HEK293 (cell line): ENCODE measurements around the gene MAGEB17.

Experiments used
- CTCF ChIA-PET: fragments of 350-600 bp; formaldehyde crosslinking; extraction: SDS; loops from one replicate; lab custom pipeline; 2021; ENCODE audit warnings: antibody characterized with exemption; lab: Yijun Ruan, JAX
- POLR2A ChIA-PET: fragments of 300-600 bp; formaldehyde crosslinking; extraction: SDS; loops from one replicate; lab custom pipeline; 2020; ENCODE audit warnings: antibody characterized with exemption, inconsistent platforms; lab: Yijun Ruan, JAX
- H3K27ac ChIP-seq: fragments of 200-500 bp; sonication (Bioruptor generic); 2 replicates; pipeline ENCODE4 v1.5.1; 2014; ENCODE audit warnings: low read depth, low read length, control low read depth, inconsistent platforms; ENCODE audit errors: extremely low read depth
- H3K36me3 ChIP-seq, 2 experiments: fragments of 200-500 bp in 1 of 2; sonication (Bioruptor generic) in 1 of 2; 1 replicate in 1 of 2; 2 replicates in 1 of 2; pipeline ENCODE4 v1.5.1; 2014 to 2017; ENCODE audit warnings: inconsistent platforms in 2 of 2, low read length in 2 of 2; ENCODE audit not compliant: control insufficient read depth in 2 of 2, insufficient read depth in 1 of 2
- H3K4me1 ChIP-seq: fragments of 200-500 bp; sonication (Bioruptor generic); 2 replicates; pipeline ENCODE4 v1.5.1; 2014; ENCODE audit warnings: mild to moderate bottlenecking, low read length, inconsistent platforms; ENCODE audit not compliant: control insufficient read depth, insufficient read depth
- H3K4me3 ChIP-seq: 2 replicates; pipeline ENCODE4 v1.5.1; 2011; ENCODE audit warnings: low read depth, mild to moderate bottlenecking, control low read depth, low read length, moderate library complexity
- H3K9me3 ChIP-seq: fragments of 200-500 bp; sonication (Bioruptor generic); 2 replicates; pipeline ENCODE4 v1.5.1; 2014; ENCODE audit warnings: low read depth, low read length, inconsistent platforms; ENCODE audit not compliant: control insufficient read depth, insufficient read depth
- TRIM28 ChIP-seq: IDR thresholded peaks from 2 replicates; pipeline ENCODE4 v1.6.1; 2011; ENCODE audit warnings: low read length, control low read depth, borderline replicate concordance
- ZBTB1 ChIP-seq: fragments of 450-650 bp; formaldehyde crosslinking; IDR thresholded peaks from 2 replicates; pipeline ENCODE4 v1.5.1; 2016; ENCODE audit warnings: missing biosample characterization, missing genetic modification characterization
- ZBTB7A ChIP-seq: fragments of 450-650 bp; formaldehyde crosslinking; IDR thresholded peaks from 2 replicates; pipeline ENCODE4 v1.5.1; 2016; ENCODE audit warnings: low read depth, missing biosample characterization, missing genetic modification characterization
- ZNF146 ChIP-seq: fragments of 450-650 bp; formaldehyde crosslinking; IDR thresholded peaks from 2 replicates; pipeline ENCODE4 v1.5.1; 2016; ENCODE audit warnings: missing biosample characterization, missing genetic modification characterization
- ZNF174 ChIP-seq: fragments of 450-650 bp; formaldehyde crosslinking; IDR thresholded peaks from 2 replicates; pipeline ENCODE4 v1.5.0; 2017; ENCODE audit warnings: missing biosample characterization, mild to moderate bottlenecking, missing genetic modification characterization
- ZNF202 ChIP-seq: fragments of 450-650 bp; formaldehyde crosslinking; IDR thresholded peaks from 2 replicates; pipeline ENCODE4 v1.5.1; 2016; ENCODE audit warnings: missing biosample characterization, missing genetic modification characterization, borderline replicate concordance
- ZNF214 ChIP-seq: fragments of 450-650 bp; formaldehyde crosslinking; IDR thresholded peaks from 2 replicates; pipeline ENCODE4 v1.5.1; 2017; ENCODE audit warnings: missing biosample characterization, mild to moderate bottlenecking, missing genetic modification characterization, borderline replicate concordance
- ZNF335 ChIP-seq: fragments of 450-650 bp; formaldehyde crosslinking; conservative IDR thresholded peaks from 2 replicates; pipeline ENCODE4 v1.5.1; 2016; ENCODE audit warnings: missing biosample characterization, missing genetic modification characterization
- ZNF423 ChIP-seq: fragments of 450-650 bp; formaldehyde crosslinking; IDR thresholded peaks from 2 replicates; pipeline ENCODE4 v1.5.1; 2016; ENCODE audit warnings: missing biosample characterization, missing genetic modification characterization
- ZNF561 ChIP-seq: fragments of 450-650 bp; IDR thresholded peaks from 2 replicates; pipeline ENCODE4 v1.5.1; 2018; ENCODE audit warnings: missing biosample characterization, missing genetic modification characterization, borderline replicate concordance
- ZNF621 ChIP-seq: fragments of 450-650 bp; formaldehyde crosslinking; IDR thresholded peaks from 2 replicates; pipeline ENCODE4 v1.5.1; 2017; ENCODE audit warnings: missing biosample characterization, missing genetic modification characterization
- ZNF785 ChIP-seq: fragments of 450-650 bp; formaldehyde crosslinking; IDR thresholded peaks from 2 replicates; pipeline ENCODE4 v1.5.1; 2016; ENCODE audit warnings: missing biosample characterization, missing genetic modification characterization
- ZNF830 ChIP-seq: fragments of 450-650 bp; IDR thresholded peaks from 2 replicates; pipeline ENCODE4 v1.5.0; 2018; ENCODE audit warnings: missing biosample characterization, missing genetic modification characterization, low read depth, mild to moderate bottlenecking, moderate library complexity
- ZSCAN16 ChIP-seq: fragments of 450-650 bp; formaldehyde crosslinking; IDR thresholded peaks from 2 replicates; pipeline ENCODE4 v1.5.1; 2016; ENCODE audit warnings: missing biosample characterization, missing genetic modification characterization
- TF ChIP-seq, protein P1 (sequence below): fragments of 450-650 bp; formaldehyde crosslinking; conservative IDR thresholded peaks from 2 replicates; pipeline ENCODE4 v1.5.1; 2016; ENCODE audit warnings: low read depth, missing biosample characterization, missing genetic modification characterization
- TF ChIP-seq, protein P2 (sequence below): sonication (generic); formaldehyde crosslinking; IDR thresholded peaks from 2 replicates; pipeline ENCODE4 v1.8.1; 2022; ENCODE audit warnings: mild to moderate bottlenecking, moderate library complexity, missing genetic modification reagents
- TF ChIP-seq, protein P3 (sequence below): fragments of 450-650 bp; formaldehyde crosslinking; IDR thresholded peaks from 2 replicates; pipeline ENCODE4 v1.5.1; 2017; ENCODE audit warnings: missing biosample characterization, missing genetic modification characterization
- TF ChIP-seq, protein P4 (sequence below): fragments of 450-650 bp; formaldehyde crosslinking; IDR thresholded peaks from 2 replicates; pipeline ENCODE4 v1.5.1; 2016; ENCODE audit warnings: missing biosample characterization, missing genetic modification characterization
- TF ChIP-seq, protein P5 (sequence below): fragments of 450-650 bp; formaldehyde crosslinking; IDR thresholded peaks from 2 replicates; pipeline ENCODE4 v1.5.1; 2016; ENCODE audit warnings: missing biosample characterization, missing genetic modification characterization, borderline replicate concordance
- TF ChIP-seq, protein P6 (sequence below): fragments of 450-650 bp; formaldehyde crosslinking; IDR thresholded peaks from 2 replicates; pipeline ENCODE4 v1.5.1; 2016; ENCODE audit warnings: missing biosample characterization, missing genetic modification characterization

MAGEB17 gene

DNA sequence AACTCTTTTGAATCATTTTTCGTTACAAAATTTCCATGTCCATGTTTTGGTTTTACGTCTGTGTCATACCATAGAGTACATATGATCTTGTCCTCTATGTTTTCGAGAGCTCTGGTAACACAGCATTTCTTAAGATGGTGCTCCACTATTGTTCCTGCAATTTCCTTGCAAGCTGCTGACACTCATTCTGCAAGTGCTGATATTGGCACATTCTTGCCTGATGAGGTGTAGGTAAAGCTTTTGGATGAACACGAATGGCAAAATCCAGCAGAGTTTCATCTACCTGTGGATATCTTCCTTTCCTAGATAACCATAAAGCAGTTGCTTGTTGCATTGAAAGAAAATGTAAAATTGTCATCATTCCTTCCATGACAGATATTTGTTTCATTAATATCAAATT lies 41.3 kb downstream of the MAGEB17 start (continued):
- TF ChIP-seq, protein P1, sequence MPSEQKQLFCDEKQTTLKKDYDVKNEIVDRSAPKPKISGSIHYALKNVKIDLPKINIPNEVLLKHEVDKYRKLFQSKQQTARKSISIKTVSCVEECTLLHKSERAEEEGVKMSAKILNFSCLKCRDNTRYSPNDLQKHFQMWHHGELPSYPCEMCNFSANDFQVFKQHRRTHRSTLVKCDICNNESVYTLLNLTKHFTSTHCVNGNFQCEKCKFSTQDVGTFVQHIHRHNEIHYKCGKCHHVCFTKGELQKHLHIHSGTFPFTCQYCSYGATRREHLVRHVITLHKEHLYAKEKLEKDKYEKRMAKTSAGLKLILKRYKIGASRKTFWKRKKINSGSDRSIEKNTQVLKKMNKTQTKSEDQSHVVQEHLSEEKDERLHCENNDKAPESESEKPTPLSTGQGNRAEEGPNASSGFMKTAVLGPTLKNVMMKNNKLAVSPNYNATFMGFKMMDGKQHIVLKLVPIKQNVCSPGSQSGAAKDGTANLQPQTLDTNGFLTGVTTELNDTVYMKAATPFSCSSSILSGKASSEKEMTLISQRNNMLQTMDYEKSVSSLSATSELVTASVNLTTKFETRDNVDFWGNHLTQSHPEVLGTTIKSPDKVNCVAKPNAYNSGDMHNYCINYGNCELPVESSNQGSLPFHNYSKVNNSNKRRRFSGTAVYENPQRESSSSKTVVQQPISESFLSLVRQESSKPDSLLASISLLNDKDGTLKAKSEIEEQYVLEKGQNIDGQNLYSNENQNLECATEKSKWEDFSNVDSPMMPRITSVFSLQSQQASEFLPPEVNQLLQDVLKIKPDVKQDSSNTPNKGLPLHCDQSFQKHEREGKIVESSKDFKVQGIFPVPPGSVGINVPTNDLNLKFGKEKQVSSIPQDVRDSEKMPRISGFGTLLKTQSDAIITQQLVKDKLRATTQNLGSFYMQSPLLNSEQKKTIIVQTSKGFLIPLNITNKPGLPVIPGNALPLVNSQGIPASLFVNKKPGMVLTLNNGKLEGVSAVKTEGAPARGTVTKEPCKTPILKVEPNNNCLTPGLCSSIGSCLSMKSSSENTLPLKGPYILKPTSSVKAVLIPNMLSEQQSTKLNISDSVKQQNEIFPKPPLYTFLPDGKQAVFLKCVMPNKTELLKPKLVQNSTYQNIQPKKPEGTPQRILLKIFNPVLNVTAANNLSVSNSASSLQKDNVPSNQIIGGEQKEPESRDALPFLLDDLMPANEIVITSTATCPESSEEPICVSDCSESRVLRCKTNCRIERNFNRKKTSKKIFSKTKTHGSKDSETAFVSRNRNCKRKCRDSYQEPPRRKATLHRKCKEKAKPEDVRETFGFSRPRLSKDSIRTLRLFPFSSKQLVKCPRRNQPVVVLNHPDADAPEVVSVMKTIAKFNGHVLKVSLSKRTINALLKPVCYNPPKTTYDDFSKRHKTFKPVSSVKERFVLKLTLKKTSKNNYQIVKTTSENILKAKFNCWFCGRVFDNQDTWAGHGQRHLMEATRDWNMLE: no peak
- no peak for TF ChIP-seq ZNF202 (tag by site-specific recombination)
- no peak for TF ChIP-seq ZNF830 (tag by site-specific recombination)
- TF ChIP-seq, protein P2, sequence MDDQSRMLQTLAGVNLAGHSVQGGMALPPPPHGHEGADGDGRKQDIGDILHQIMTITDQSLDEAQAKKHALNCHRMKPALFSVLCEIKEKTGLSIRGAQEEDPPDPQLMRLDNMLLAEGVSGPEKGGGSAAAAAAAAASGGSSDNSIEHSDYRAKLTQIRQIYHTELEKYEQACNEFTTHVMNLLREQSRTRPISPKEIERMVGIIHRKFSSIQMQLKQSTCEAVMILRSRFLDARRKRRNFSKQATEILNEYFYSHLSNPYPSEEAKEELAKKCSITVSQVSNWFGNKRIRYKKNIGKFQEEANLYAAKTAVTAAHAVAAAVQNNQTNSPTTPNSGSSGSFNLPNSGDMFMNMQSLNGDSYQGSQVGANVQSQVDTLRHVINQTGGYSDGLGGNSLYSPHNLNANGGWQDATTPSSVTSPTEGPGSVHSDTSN (CRISPR knock-in tag): no peak
- no peak for TF ChIP-seq ZSCAN16 (tag by site-specific recombination)
- TF ChIP-seq ZBTB7A (tag by site-specific recombination): no peak
- TF ChIP-seq ZNF335: no peak
- TF ChIP-seq, protein P3, sequence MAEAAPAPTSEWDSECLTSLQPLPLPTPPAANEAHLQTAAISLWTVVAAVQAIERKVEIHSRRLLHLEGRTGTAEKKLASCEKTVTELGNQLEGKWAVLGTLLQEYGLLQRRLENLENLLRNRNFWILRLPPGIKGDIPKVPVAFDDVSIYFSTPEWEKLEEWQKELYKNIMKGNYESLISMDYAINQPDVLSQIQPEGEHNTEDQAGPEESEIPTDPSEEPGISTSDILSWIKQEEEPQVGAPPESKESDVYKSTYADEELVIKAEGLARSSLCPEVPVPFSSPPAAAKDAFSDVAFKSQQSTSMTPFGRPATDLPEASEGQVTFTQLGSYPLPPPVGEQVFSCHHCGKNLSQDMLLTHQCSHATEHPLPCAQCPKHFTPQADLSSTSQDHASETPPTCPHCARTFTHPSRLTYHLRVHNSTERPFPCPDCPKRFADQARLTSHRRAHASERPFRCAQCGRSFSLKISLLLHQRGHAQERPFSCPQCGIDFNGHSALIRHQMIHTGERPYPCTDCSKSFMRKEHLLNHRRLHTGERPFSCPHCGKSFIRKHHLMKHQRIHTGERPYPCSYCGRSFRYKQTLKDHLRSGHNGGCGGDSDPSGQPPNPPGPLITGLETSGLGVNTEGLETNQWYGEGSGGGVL: no peak
- TF ChIP-seq, protein P4, sequence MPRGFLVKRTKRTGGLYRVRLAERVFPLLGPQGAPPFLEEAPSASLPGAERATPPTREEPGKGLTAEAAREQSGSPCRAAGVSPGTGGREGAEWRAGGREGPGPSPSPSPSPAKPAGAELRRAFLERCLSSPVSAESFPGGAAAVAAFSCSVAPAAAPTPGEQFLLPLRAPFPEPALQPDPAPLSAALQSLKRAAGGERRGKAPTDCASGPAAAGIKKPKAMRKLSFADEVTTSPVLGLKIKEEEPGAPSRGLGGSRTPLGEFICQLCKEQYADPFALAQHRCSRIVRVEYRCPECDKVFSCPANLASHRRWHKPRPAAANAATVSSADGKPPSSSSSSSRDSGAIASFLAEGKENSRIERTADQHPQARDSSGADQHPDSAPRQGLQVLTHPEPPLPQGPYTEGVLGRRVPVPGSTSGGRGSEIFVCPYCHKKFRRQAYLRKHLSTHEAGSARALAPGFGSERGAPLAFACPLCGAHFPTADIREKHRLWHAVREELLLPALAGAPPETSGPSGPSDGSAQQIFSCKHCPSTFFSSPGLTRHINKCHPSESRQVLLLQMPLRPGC (tag by site-specific recombination): no peak
- TF ChIP-seq ZNF621 (tag by site-specific recombination): no peak
- no peak for TF ChIP-seq ZNF146 (tag by site-specific recombination)
- TF ChIP-seq ZNF561: no peak
- no peak for TF ChIP-seq ZNF174 (tag by site-specific recombination)

DNA sequence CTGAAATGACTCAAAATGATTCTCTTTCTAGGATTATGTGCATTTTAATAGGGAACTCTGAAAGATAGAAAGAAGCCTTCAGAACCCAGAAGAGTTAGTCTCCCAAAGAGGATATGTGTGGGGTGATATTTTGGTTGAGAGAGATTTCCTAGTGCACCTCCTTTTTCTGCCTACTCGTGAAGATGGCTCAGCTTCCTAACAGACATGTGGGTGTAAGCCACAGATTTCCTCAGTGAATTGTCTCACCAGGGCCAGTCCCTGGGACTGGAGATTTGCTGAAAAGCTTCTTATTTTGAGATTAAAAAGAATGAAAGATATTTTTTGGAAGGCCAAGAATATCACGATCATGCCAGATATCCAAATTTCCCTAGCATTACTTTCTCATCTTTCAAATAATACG lies 42.8 kb downstream of the MAGEB17 start:
- no peaks in the 10 kb centered on the region for H3K36me3 ChIP-seq
- H3K27ac ChIP-seq: no peak overlapping the region
- H3K9me3 ChIP-seq: no peaks in the 10 kb centered on the region
- ChIA-PET CTCF (no interaction called here), POLR2A (no interaction called here)
- H3K4me3 ChIP-seq: no peak overlapping the region
- H3K4me1 ChIP-seq: no peaks in the 10 kb centered on the region
- TF ChIP-seq, protein P5, sequence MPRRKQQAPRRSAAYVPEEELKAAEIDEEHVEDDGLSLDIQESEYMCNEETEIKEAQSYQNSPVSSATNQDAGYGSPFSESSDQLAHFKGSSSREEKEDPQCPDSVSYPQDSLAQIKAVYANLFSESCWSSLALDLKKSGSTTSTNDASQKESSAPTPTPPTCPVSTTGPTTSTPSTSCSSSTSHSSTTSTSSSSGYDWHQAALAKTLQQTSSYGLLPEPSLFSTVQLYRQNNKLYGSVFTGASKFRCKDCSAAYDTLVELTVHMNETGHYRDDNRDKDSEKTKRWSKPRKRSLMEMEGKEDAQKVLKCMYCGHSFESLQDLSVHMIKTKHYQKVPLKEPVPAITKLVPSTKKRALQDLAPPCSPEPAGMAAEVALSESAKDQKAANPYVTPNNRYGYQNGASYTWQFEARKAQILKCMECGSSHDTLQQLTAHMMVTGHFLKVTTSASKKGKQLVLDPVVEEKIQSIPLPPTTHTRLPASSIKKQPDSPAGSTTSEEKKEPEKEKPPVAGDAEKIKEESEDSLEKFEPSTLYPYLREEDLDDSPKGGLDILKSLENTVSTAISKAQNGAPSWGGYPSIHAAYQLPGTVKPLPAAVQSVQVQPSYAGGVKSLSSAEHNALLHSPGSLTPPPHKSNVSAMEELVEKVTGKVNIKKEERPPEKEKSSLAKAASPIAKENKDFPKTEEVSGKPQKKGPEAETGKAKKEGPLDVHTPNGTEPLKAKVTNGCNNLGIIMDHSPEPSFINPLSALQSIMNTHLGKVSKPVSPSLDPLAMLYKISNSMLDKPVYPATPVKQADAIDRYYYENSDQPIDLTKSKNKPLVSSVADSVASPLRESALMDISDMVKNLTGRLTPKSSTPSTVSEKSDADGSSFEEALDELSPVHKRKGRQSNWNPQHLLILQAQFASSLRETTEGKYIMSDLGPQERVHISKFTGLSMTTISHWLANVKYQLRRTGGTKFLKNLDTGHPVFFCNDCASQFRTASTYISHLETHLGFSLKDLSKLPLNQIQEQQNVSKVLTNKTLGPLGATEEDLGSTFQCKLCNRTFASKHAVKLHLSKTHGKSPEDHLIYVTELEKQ (tag by site-specific recombination): no peak
- no peak for TF ChIP-seq ZBTB1 (tag by site-specific recombination)
- no peak for TF ChIP-seq TRIM28
- no peak for TF ChIP-seq ZNF785 (tag by site-specific recombination)
- TF ChIP-seq ZNF214: no peak
- TF ChIP-seq, protein P6, sequence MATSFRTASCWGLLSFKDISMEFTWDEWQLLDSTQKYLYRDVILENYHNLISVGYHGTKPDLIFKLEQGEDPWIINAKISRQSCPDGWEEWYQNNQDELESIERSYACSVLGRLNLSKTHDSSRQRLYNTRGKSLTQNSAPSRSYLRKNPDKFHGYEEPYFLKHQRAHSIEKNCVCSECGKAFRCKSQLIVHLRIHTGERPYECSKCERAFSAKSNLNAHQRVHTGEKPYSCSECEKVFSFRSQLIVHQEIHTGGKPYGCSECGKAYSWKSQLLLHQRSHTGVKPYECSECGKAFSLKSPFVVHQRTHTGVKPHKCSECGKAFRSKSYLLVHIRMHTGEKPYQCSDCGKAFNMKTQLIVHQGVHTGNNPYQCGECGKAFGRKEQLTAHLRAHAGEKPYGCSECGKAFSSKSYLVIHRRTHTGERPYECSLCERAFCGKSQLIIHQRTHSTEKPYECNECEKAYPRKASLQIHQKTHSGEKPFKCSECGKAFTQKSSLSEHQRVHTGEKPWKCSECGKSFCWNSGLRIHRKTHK (tag by site-specific recombination): no peak
- TF ChIP-seq ZNF423 (tag by site-specific recombination): no peak
